OCI-LY7 (cell line): ENCODE results near the gene SMIM33.

Experiments
- CTCF ChIP-seq: fragments of 200-600 bp; sonication (generic); conservative IDR thresholded peaks from 2 replicates; pipeline ENCODE4 v1.5.1; 2014; ENCODE audit warnings: mild to moderate bottlenecking, antibody characterized with exemption, low read length, moderate library complexity, mixed read lengths
- EZH2phosphoT487 ChIP-seq: fragments of 200-600 bp; sonication (generic); IDR thresholded peaks from 2 replicates; pipeline ENCODE4 v1.6.1; 2018; ENCODE audit warnings: low read depth, borderline replicate concordance, mild to moderate bottlenecking, mixed run types, antibody characterized with exemption, low read length, moderate library complexity, mixed read lengths

- TF ChIP-seq CTCF (no peak), EZH2phosphoT487 (no peak)
Measured at GRCh38 chr5:139461176-139461575, 9.6 kb upstream of the SMIM33 start.
